ENCODE data around the gene PIAS4.
"Not testable (repeated sequence)": the region's sequence is repeated elsewhere in the genome, so short reads cannot be mapped to it uniquely, and the experiment has no call there.

PIAS4 gene

GRCh38 chr19:4007021-4007835, at the start of gene PIAS4:
Gene PIAS4 (plus strand): TSS chr19:4007736. CDS start chr19:4007761, 25 bp downstream.
- DNase-seq (ENCODE audit: low read depth in 2 of 2), result peak; percentile 83 to 93

DNA sequence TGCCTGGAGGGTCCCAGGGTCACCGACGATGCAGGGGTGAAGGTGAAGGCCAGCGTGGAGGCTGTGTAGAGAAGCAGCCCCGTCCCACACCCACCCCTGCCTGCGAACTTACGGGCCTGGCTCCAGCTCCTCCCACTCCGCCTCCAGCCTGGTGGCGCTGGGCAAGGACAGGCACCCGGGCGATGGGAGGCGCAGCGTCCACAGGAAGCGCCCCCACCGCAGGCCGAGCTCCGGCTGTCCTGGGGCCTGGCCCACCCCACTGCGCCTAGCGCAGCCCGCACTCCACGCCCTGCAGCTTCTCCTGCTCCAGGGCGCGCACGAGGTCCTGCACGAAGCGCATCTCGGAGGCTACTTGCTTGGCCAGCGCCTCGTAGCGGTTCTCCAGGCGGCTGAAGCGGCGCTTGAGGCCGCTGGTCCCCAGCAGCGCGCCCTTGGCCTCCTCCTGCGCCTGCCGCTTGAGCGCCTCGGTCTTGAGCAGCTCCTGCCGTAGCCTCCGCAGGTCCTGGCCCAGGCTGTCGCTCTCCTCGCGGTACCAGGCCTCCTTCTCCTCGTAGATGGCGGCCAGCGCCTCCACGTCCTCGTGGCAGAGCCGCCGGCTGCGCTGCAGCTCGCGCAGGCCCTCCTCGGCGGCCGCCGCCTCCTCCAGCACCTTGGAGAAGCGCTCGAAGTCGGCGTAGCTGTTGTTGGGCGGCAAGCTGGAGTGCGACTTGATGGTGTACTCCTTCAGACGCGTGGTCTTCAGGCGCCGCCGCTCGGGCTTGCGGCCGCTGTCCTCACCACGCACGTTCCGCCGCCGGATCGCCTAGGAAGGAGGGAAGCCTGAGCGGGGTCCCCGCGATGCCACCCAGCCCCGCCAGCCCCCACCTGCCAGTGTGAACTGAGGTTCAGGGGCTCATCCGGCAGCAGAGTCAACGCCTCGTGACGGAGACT, 48.4 kb upstream of the PIAS4 start:
- DNase-seq (ENCODE audit: low read depth in 2 of 2), result no peak

DNA sequence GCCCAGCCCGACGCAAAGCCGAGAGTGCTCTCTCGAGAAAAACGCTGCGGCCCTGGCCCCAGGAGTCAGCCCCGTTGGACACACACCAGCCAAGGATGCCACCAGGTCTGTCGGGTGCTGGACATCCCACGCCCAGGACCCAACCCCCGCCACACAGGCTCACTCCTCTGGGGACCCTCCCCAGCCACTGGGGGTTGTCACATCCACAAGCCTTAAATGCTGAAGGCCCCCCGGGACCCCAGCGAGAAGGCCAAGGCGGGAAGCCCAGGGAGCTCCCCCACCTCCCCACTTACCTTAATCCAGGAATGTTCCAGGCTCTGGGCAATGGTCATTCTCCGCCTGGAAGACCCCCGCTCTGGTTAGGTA, 47.8 kb upstream of the PIAS4 start:
- DNase-seq (ENCODE audit: low read depth in 2 of 2), result no peak

GRCh38 chr19:3961007-3961406, 46.5 kb upstream of the PIAS4 start:
- no peak for DNase-seq (ENCODE audit: low read depth in 2 of 2)

DNA sequence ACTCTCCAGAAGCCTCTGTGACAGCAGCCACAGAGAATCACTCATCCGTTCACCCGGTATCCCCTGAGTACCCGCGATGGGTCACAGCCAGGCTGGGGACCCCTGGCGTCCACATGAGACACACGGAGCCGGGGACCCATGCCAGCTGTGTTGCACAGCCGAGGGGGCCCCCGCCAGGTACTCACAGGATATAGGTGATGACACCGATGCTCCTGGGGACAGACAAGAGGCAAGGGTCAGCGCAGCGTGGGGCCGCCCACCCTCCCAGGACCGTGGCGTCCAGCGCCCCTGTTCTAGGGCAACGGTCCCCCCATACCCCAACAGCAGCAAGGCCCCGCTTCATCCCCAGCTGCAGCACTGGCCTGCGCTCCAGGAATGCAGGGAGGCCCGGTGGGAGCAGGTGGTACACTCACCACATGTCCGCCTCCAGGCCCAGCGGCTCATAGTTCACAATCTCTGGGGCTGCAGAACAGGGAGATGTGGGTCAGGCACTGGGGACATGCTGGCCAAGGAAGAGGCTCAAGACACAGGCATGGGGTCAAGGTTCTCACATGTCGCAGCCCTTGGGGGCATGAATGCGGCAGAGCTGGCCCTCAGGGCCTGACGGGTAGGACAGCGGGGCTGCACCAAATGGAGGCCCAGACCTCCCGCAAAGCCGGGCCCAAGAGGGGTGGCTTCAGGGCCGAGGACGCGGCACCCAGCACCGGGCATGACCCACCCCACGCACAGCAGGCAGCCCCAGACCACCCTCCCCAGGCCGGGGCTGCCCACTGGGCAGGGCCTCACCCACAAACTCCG, 43.9 kb upstream of the PIAS4 start:
- DNase-seq (ENCODE audit: low read depth in 2 of 2), result no peak

DNA sequence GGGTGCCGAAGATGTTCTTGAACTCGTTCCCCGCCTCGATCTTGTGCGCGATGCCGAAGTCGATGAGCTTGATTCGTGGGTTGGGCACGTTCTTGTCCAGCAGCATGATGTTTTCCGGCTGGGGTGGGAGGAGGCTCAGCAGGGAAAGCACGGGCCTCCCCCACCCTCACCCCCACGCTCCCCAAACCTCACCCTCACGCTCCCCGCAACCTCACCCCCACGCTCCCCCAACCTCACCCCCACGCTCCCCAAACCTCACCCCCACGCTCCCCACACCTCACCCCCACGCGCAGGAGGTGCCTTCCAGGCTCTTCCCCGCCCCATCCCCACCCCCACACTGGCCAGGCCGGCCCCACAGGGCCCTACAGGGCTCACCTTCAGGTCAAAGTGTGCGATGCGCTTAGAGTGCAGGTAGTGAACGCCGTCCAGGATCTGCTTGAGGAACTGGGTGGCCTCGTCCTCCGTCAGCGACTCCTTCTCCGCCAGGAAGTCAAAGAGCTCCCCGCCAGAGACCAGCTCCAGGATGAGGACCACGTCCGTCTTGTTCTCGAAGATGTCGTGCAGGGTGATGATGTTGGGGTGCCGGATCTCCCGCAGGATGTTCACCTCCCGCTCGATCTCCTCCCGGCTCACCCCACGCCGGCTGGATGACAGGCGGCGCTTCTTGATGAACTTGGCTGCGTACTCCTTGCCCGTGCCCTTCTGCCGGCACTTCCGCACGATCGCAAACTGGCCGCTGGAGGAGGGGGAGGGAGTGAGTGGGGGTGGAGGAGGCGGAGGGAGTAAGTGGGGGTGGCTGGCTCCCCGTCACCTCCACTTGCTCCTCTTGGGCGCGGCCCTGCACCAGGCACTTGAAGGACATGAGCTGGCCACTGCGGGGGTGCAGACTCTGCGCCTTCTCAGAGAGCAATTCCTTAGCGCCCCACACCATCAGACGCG, 43.0 kb upstream of the PIAS4 start:
- no peak for DNase-seq (ENCODE audit: low read depth in 2 of 2)

GRCh38 chr19:3966051-3967017, 41.2 kb upstream of the PIAS4 start:
- DNase-seq (ENCODE audit: low read depth in 2 of 2), result no peak

- DNase-seq (ENCODE audit: low read depth in 2 of 2), result not testable (repeated sequence)
Measured at GRCh38 chr19:3967983-3968382, 39.6 kb upstream of the PIAS4 start.

DNA sequence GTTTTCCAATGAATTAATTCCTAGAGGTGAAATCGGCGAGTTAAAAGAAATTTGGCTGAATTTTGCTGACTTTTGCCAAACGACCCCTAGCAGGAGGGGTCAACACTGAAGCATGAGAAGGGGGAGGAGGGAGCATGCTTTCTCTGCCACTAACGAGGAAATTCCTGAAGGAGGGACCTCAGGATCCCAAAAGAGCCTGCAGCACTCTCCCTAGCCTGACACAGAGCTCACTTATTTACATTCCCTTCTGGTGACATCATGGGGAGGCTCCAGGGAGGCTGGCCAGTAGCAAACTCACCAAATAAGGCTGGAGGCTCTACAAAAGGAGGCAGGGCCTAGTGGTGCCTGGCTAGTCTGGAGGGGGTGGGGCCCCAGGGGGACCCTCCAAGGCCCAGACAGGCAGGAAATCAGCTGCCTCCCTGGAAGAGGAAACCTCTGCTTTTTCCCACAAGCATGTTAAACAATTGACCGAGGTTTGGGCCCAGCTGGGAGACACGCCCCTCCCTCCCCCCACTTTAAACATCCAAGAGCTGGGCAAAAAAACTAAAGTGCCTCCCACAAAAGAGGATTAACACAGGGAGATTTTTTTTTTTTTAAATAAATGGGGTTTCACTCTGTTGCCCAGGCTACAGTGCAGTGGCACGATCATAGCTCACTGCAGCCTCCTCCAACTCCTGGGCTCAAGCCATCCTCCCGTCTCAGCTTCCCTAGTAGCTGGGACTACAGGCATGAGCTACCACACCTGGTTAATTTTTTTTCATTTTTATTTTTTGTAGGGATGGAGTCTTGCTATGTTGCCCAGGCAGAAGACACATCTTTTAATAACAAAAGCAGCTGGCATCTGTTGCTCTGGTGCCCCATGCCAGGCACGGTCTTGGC, 38.7 kb upstream of the PIAS4 start:
- no peak for DNase-seq (ENCODE audit: low read depth in 2 of 2)

DNA sequence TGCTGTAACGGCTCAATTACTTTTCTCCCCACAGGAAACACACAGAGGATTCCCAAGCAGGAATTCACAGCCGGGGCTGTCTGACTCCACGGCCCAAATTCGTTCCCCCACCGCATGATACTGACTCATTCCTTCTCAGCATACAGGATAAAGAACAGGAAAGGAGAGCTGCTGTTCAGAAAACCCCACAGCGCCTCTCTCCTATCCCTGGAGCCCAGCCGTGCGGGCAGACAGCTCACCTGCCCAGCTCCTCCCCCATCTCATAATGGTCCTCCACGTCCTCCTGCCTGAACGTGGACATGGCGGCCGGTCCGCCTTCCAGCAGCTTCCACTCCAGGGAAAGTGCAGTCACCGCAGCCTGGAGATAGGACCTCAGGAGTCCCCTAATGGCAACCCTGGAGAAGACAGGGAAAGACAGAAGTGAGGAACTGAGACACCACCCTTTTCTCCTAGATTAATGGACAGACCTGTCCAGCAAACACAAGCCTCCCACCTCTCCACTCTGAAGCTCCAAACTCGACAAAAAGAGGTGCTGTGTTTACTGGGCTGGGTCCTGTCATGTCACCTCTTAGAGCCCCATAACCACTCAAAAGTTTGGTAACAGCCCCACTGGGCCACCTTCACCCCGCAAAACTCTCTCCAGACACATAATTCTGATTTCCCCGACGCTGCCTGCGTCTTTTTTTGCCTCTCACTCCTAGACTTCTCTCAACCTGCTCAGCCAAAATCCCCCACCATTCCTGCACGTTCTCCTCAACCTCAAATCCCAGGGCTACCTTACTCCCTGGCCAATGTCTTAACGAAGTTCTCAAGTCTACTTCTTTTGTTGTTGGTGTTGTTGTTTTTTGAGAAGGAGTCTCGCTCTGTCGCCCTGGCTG, 37.9 kb upstream of the PIAS4 start:
- DNase-seq (ENCODE audit: low read depth in 2 of 2), result no peak

- DNase-seq (ENCODE audit: low read depth in 2 of 2), result no peak
Measured at GRCh38 chr19:3970313-3970807, 37.2 kb upstream of the PIAS4 start.

- DNase-seq (ENCODE audit: low read depth in 2 of 2), result peak; percentile 79 to 84
Measured at GRCh38 chr19:3970808-3971598, 36.5 kb upstream of the PIAS4 start, which contains the start of gene DAPK3. Gene DAPK3 (minus strand): TSS chr19:3971099. CDS start chr19:3969735, 1,364 bp downstream.

DNA sequence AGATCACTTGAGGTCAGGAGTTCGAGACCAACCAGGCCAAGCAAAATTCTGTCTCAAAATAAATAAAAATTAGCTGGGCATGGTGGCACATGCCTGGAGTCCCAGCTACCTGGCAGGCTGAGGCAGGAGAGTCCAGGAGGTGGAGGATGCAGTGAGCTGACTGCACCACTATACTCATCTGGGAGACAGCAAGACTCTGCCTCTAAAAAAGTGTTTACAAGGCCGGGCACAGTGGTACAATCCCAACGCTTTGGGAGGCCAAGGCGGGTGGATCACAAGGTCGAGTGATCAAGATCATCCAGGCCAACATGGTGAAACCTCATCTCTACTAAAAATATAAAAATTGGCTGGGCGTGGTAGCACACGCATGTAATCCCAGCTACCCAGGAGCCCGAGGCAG, 32.4 kb upstream of the PIAS4 start:
- DNase-seq (ENCODE audit: low read depth in 2 of 2), result no peak

DNA sequence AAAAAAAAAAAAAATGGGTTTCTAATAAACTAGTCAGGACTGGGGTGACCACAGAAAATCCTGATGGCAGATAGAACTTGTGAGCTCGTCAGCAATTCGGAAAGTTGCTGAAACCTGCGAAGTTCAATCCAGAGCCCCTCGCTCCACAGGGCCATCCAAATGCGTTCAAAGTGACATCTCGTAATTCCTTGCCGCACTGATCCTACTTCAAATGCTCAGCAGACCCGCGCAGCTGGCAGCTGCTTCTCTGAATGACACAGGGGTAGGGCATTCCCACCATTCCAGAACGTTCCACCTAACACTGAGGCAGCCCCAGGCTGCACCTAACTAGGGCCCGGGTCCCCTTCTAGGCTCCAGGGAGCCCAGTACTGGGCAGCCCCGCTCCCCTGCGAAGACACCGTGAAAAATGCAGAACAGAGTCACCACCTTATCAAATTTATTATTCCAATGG, 31.9 kb upstream of the PIAS4 start:
- no peak for DNase-seq (ENCODE audit: low read depth in 2 of 2)

DNA sequence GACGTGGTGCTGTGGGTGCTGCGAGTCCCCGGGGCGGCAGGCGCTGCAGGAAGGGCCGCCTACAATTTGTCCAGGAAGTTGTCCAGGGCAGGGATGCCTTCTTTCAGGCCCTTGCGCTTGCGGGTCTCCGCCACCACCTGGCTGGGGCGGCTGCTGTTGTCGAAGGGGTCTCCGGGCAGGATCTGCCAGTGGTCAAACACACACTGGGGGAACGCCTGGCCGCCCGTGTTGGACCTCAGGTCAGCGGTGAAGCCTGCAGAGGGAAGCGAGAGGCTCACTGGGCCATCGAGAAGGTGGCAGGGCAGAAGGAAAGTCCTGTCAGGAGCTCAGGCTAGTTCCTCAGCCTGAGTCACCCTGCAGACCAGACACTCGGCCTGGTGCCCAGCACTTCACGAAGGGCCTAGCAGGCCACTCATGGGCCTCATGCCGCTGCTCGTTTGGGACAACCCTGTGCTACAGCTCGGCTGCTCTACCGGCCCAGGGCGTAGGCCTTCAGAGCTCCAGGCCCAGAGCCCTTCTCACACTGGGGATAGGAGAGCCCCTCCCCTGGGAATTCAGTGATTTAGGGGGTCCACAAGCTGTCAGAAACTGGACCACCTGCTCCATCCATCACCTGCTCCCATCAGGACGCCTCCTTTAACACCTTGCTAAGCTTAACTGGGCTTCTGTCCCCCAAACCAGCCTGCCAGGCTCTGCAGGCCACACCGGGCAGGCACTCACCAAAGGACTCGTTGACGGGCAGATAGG, 30.9 kb upstream of the PIAS4 start:
- no peak for DNase-seq (ENCODE audit: low read depth in 2 of 2)
